OCI-LY1 (cell line): ENCODE data around the gene MAPK1IP1L.

Experiments
- H2AFZ ChIP-seq: fragments of 200-600 bp; sonication (generic), shearing (Covaris generic); 2 replicates; pipeline ENCODE4 v1.6.0; 2014; ENCODE audit warnings: antibody characterized with exemption, mild to moderate bottlenecking, low read length
- H3F3A ChIP-seq: fragments of 200-600 bp; sonication (generic), shearing (Covaris generic); 2 replicates; pipeline ENCODE4 v1.6.0; 2014; ENCODE audit warnings: mild to moderate bottlenecking, antibody characterized with exemption, low read length, moderate library complexity; ENCODE audit not compliant: insufficient read depth
- H3K27ac ChIP-seq: fragments of 200-600 bp; sonication (generic); 2 replicates; pipeline ENCODE4 v1.5.1; 2014; ENCODE audit warnings: low read length, mixed run types, mild to moderate bottlenecking, low read depth; ENCODE audit not compliant: poor library complexity, severe bottlenecking
- H3K27me3 ChIP-seq: fragments of 200-600 bp; sonication (generic); 2 replicates; pipeline ENCODE4 v1.6.0; 2014; ENCODE audit warnings: antibody characterized with exemption, mild to moderate bottlenecking, low read length, moderate library complexity; ENCODE audit not compliant: insufficient read depth
- H3K36me3 ChIP-seq: fragments of 200-600 bp; sonication (generic); 2 replicates; pipeline ENCODE4 v1.6.1; 2014; ENCODE audit warnings: mild to moderate bottlenecking, antibody characterized with exemption, low read length, moderate library complexity, mixed read lengths; ENCODE audit not compliant: insufficient read depth
- H3K4me1 ChIP-seq: fragments of 200-600 bp; sonication (generic); 2 replicates; pipeline ENCODE4 v1.5.1; 2014; ENCODE audit warnings: mild to moderate bottlenecking, low read length, moderate library complexity; ENCODE audit not compliant: insufficient read depth, severe bottlenecking
- H3K4me2 ChIP-seq: fragments of 200-600 bp; sonication (generic), shearing (Covaris generic); 2 replicates; pipeline ENCODE4 v1.6.1; 2014; ENCODE audit warnings: low read length
- H3K4me3 ChIP-seq: fragments of 200-600 bp; sonication (generic); 2 replicates; pipeline ENCODE4 v1.5.1; 2014; ENCODE audit warnings: low read length, low read depth, mild to moderate bottlenecking, mixed read lengths; ENCODE audit not compliant: poor library complexity, severe bottlenecking
- H3K79me2 ChIP-seq: fragments of 200-600 bp; shearing (Covaris generic); 2 replicates; pipeline ENCODE4 v1.6.1; 2016; ENCODE audit warnings: mixed run types, low read length, mixed read lengths; ENCODE audit not compliant: insufficient read depth
- H3K9ac ChIP-seq: fragments of 200-600 bp; sonication (generic), shearing (Covaris generic); 2 replicates; pipeline ENCODE4 v1.6.1; 2014; ENCODE audit warnings: mild to moderate bottlenecking, low read length, mixed read lengths
- H3K9me2 ChIP-seq: fragments of 200-600 bp; sonication (generic), shearing (Covaris generic); 2 replicates; pipeline ENCODE4 v1.6.1; 2014; ENCODE audit warnings: low read depth, mild to moderate bottlenecking, low read length, mixed read lengths
- H3K9me3 ChIP-seq: fragments of 200-600 bp; shearing (Covaris generic); 2 replicates; pipeline ENCODE4 v1.6.1; 2014; ENCODE audit warnings: low read length, mixed read lengths
- H4K20me1 ChIP-seq: fragments of 200-600 bp; sonication (generic), shearing (Covaris generic); 2 replicates; pipeline ENCODE4 v1.6.0; 2016; ENCODE audit warnings: mild to moderate bottlenecking, low read length; ENCODE audit not compliant: insufficient read depth
- EZH2 ChIP-seq: fragments of 200-600 bp; sonication (generic), shearing (Covaris generic); IDR thresholded peaks from 2 replicates; pipeline ENCODE4 v1.8.0; 2017; ENCODE audit warnings: borderline replicate concordance, mixed run types, mild to moderate bottlenecking, antibody characterized with exemption, low read length, moderate library complexity, mixed read lengths
- TF ChIP-seq, protein P1 (sequence below): fragments of 200-600 bp; sonication (generic), shearing (Covaris generic); IDR thresholded peaks from 2 replicates; pipeline ENCODE4 v1.5.1; 2017; ENCODE audit warnings: mild to moderate bottlenecking, antibody characterized with exemption, low read length, moderate library complexity, mixed read lengths

The MAPK1IP1L gene

GRCh38 chr14:55115861-55116245 lies 64.4 kb downstream of the MAPK1IP1L start:
- Histone ChIP-seq H3K79me2 (no peaks in the 10 kb centered on the region), H3K9ac (no peak overlapping the region), H4K20me1 (no peaks in the 10 kb centered on the region), H3K9me2 (no peaks in the 10 kb centered on the region), H3K4me1 (no peaks in the 10 kb centered on the region), H3K27me3 (no peaks in the 10 kb centered on the region), H3K4me3 (no peak overlapping the region), H3K9me3 (no peaks in the 10 kb centered on the region), H3K36me3 (no peaks in the 10 kb centered on the region), H3K4me2 (no peak overlapping the region), H2AFZ (no peak overlapping the region), H3F3A (no peaks in the 10 kb centered on the region), H3K27ac (no peak overlapping the region)
- TF ChIP-seq, protein P1, sequence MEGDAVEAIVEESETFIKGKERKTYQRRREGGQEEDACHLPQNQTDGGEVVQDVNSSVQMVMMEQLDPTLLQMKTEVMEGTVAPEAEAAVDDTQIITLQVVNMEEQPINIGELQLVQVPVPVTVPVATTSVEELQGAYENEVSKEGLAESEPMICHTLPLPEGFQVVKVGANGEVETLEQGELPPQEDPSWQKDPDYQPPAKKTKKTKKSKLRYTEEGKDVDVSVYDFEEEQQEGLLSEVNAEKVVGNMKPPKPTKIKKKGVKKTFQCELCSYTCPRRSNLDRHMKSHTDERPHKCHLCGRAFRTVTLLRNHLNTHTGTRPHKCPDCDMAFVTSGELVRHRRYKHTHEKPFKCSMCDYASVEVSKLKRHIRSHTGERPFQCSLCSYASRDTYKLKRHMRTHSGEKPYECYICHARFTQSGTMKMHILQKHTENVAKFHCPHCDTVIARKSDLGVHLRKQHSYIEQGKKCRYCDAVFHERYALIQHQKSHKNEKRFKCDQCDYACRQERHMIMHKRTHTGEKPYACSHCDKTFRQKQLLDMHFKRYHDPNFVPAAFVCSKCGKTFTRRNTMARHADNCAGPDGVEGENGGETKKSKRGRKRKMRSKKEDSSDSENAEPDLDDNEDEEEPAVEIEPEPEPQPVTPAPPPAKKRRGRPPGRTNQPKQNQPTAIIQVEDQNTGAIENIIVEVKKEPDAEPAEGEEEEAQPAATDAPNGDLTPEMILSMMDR = no peak
- no peak for TF ChIP-seq EZH2

DNA sequence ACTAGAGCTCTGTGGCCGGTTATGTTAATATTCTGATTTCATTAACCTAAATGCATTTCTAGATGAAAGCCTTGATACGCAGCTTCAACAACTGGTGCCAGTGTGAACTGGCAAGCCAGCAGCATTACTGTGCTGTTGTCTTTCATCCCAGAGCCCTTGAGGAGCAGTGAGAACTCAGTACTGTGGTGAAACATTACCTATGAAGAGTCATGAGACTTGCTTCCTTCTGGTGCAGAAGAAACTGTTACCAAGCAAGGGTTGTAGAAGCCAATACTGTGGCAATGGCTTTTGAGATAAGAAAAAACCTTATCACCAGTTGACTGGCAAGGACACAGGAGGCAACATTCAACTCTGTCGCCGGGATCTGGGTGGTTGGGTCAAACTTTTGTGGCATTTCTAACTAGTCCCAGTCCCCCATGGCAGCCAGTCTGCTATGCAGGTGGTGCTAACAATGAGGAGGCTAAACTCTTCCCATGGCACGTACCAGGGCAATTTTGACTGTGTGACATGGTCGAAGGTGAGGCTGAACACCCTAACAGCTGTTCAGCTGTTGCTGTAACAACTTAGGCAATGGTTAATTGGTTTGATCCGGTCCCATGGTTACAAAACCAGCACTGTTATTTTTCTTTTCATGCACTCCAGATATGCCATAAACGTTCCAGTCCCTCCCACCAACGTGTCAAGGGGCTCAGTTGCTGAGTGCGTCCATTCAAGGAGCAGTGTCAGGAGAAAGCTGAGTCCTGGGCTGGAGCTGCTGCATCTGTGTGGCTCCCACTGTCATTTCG lies 65.0 kb downstream of the MAPK1IP1L start:
- Histone ChIP-seq H3K27ac (no peak overlapping the region), H4K20me1 (no peaks in the 10 kb centered on the region), H3K27me3 (no peaks in the 10 kb centered on the region), H3K4me2 (no peak overlapping the region), H3K36me3 (no peaks in the 10 kb centered on the region), H3K79me2 (no peaks in the 10 kb centered on the region), H3F3A (no peaks in the 10 kb centered on the region), H3K9me3 (no peaks in the 10 kb centered on the region), H2AFZ (no peak overlapping the region), H3K9me2 (no peaks in the 10 kb centered on the region), H3K4me3 (no peak overlapping the region), H3K9ac (no peak overlapping the region), H3K4me1 (no peaks in the 10 kb centered on the region)
- TF ChIP-seq, protein P1 = no peak
- TF ChIP-seq EZH2 = no peak

GRCh38 chr14:55117803-55118441 lies 66.5 kb downstream of the MAPK1IP1L start:
- no peak overlapping the region for H3K4me2 ChIP-seq
- no peaks in the 10 kb centered on the region for H3K27me3 ChIP-seq
- no peaks in the 10 kb centered on the region for H3K36me3 ChIP-seq
- H3F3A ChIP-seq = no peaks in the 10 kb centered on the region
- no peaks in the 10 kb centered on the region for H3K9me3 ChIP-seq
- no peak overlapping the region for H3K27ac ChIP-seq
- no peaks in the 10 kb centered on the region for H4K20me1 ChIP-seq
- no peaks in the 10 kb centered on the region for H3K4me1 ChIP-seq
- TF ChIP-seq, protein P1 = no peak
- TF ChIP-seq EZH2 = no peak
- H3K9me2 ChIP-seq = no peaks in the 10 kb centered on the region
- no peak overlapping the region for H2AFZ ChIP-seq
- H3K9ac ChIP-seq = no peak overlapping the region
- no peaks in the 10 kb centered on the region for H3K79me2 ChIP-seq
- no peak overlapping the region for H3K4me3 ChIP-seq
